Endodermal cell (in vitro differentiated cells): ENCODE measurements around the gene DYRK1B. TPM values are rescaled to one million over a fixed set of nuclear protein-coding genes. Genes with fewer than 3 reads are reported as not detected.

Experiments used
- DNase-seq: peaks from one replicate; pipeline ENCODE4 v3.0.0-alpha.2; 2017
- H3K27ac ChIP-seq: 2 replicates; pipeline ENCODE4 v1.5.1; 2013; ENCODE audit warnings: mild to moderate bottlenecking, low read depth, low read length, moderate library complexity
- H3K27me3 ChIP-seq: 2 replicates; pipeline ENCODE4 v1.6.1; 2013; ENCODE audit warnings: mild to moderate bottlenecking, low read length, moderate library complexity; ENCODE audit not compliant: insufficient read depth, control insufficient read depth, poor library complexity, severe bottlenecking
- H3K36me3 ChIP-seq: 2 replicates; pipeline ENCODE4 v1.7.0; 2013; ENCODE audit warnings: mild to moderate bottlenecking, low read length, moderate library complexity; ENCODE audit not compliant: control insufficient read depth, insufficient read depth
- H3K4me1 ChIP-seq: one replicate; pipeline ENCODE4 v1.7.0; 2013; ENCODE audit warnings: low read length; ENCODE audit not compliant: control insufficient read depth, insufficient read depth
- H3K4me3 ChIP-seq: 2 replicates; pipeline ENCODE4 v1.5.1; 2013; ENCODE audit warnings: mild to moderate bottlenecking, low read length, moderate library complexity
- H3K9ac ChIP-seq: 2 replicates; pipeline ENCODE4 v1.6.1; 2013; ENCODE audit warnings: mild to moderate bottlenecking, low read length, moderate library complexity; ENCODE audit not compliant: poor library complexity, severe bottlenecking; ENCODE audit errors: extremely low read depth
- H3K9me3 ChIP-seq: 2 replicates; pipeline ENCODE4 v1.6.1; 2013; ENCODE audit warnings: mild to moderate bottlenecking, low read length, moderate library complexity; ENCODE audit not compliant: control insufficient read depth
- H3K27ac Mint-ChIP-seq: 2 replicates; pipeline ENCODE4 v1.8.0; 2020; ENCODE audit warnings: mixed read lengths
- H3K27me3 Mint-ChIP-seq: 2 replicates; pipeline ENCODE4 v1.8.0; 2021; ENCODE audit warnings: mild to moderate bottlenecking, mixed read lengths; ENCODE audit not compliant: insufficient read depth
- H3K36me3 Mint-ChIP-seq: 2 replicates; pipeline ENCODE4 v1.8.0; 2020; ENCODE audit warnings: low read depth, mixed read lengths
- H3K4me1 Mint-ChIP-seq: 2 replicates; pipeline ENCODE4 v1.8.0; 2020; ENCODE audit warnings: mixed read lengths
- H3K4me3 Mint-ChIP-seq: 2 replicates; pipeline ENCODE4 v1.8.0; 2020; ENCODE audit warnings: mild to moderate bottlenecking, moderate library complexity, mixed read lengths
- H3K9me3 Mint-ChIP-seq: 2 replicates; pipeline ENCODE4 v1.8.0; 2020; ENCODE audit warnings: mild to moderate bottlenecking, mixed read lengths
- WGBS, 2 experiments: methylation state at CpG; one replicate each; pipeline versions ENCODE4 v1.1.5 to v1.1.7; 2013; ENCODE audit warnings: missing lambda C conversion rate in 2 of 2, mixed read lengths in 1 of 2; ENCODE audit not compliant: insufficient coverage in 1 of 2, insufficient read length in 1 of 2; 5-methylcytosine and 5-hydroxymethylcytosine counted together
- total RNA-seq, 2 donors: library from RNA; stranded (reverse); fragmentation: NEBNext Ultra II Directional in 1 of 2; extraction: Animal tissue kit (Norgen Biotek cat#: 25700) in 1 of 2; gene quantifications; 2 replicates in 1 of 2; 3 replicates in 1 of 2; pipeline ENCODE4 v1.2.1, GENCODE V29; 2021
- TF ChIP-seq, protein P1 (sequence below): fragments of 200-600 bp; sonication (generic); conservative IDR thresholded peaks from 2 replicates; pipeline ENCODE4 v1.5.0; 2021; ENCODE audit warnings: antibody characterized with exemption, mild to moderate bottlenecking

The DYRK1B gene
- total RNA-seq, 2 donors from 2014 or later = 21.8 to 37.7 TPM

DNA sequence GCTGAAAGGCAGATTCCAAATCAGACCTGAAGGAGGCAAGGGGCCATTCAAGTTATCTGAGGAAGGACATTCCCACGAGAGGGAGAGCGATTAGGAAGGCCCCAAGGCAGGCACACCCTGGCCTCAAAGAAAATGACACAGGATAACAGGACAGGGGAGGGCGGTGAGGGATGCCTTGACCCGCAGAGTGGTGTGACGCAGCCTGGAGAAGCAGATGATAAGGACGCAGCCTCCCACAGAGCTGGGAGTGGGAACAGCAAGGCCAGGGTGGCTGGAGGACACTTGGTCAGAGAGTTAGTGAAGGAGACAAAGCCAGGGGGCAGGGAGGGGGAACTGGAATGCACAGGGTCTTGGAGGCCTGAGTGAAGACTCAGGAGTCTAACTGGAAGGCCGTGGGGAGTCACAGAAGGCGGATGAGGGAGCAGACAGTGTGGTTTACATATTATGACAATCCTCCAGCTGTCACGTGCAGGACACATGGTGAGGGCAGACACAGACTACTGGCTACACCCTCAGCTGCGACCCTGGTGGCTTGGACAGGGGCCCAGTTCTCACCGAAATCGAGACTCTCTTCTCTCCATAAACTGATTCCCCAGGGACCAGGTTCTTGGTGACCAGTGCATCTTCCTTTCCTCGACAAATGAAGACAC is 5.8 kb upstream of the DYRK1B start:
- peaks cover 4% of the 10 kb centered on the region for H3K4me1 ChIP-seq
- WGBS, 2 experiments = 96% methylated on average over 8 to 13 of the region's 13 CpGs
- Mint-ChIP-seq H3K27ac (peak overlapping the region; percentile 56), H3K4me1 (peaks cover 19% of the 10 kb centered on the region), H3K27me3 (no peaks in the 10 kb centered on the region), H3K4me3 (no peak overlapping the region), H3K9me3 (no peaks in the 10 kb centered on the region), H3K36me3 (peaks cover 44% of the 10 kb centered on the region)
- no peak for DNase-seq
- no peak overlapping the region for H3K4me3 ChIP-seq
- peaks cover 53% of the 10 kb centered on the region for H3K36me3 ChIP-seq
- H3K9me3 ChIP-seq = no peaks in the 10 kb centered on the region
- no peak overlapping the region for H3K9ac ChIP-seq
- TF ChIP-seq, protein P1, sequence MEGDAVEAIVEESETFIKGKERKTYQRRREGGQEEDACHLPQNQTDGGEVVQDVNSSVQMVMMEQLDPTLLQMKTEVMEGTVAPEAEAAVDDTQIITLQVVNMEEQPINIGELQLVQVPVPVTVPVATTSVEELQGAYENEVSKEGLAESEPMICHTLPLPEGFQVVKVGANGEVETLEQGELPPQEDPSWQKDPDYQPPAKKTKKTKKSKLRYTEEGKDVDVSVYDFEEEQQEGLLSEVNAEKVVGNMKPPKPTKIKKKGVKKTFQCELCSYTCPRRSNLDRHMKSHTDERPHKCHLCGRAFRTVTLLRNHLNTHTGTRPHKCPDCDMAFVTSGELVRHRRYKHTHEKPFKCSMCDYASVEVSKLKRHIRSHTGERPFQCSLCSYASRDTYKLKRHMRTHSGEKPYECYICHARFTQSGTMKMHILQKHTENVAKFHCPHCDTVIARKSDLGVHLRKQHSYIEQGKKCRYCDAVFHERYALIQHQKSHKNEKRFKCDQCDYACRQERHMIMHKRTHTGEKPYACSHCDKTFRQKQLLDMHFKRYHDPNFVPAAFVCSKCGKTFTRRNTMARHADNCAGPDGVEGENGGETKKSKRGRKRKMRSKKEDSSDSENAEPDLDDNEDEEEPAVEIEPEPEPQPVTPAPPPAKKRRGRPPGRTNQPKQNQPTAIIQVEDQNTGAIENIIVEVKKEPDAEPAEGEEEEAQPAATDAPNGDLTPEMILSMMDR = no peak
- no peaks in the 10 kb centered on the region for H3K27me3 ChIP-seq
- H3K27ac ChIP-seq = no peak overlapping the region

DNA sequence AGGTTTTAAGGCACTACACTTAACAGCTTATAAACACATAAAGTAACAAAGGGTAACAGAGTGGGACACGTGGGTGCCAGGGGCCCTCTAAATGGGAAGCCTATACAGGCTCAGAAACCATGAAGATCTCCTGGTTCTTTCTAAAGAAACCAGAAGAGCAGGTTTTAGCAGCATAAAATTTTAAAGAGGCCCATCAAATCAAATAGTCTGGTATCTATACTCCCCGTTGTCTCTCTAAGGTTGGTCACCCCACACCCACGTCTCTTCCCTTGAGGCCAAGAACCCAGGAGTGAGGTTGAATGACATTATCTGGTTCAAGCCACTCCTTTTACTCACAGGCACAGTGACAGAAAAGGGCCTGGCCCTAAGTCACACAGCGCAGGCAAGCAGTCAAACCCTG is 4.6 kb upstream of the DYRK1B start:
- H3K27me3 ChIP-seq = no peaks in the 10 kb centered on the region
- no peaks in the 10 kb centered on the region for H3K9me3 ChIP-seq
- TF ChIP-seq, protein P1 = no peak
- peaks cover 52% of the 10 kb centered on the region for H3K36me3 Mint-ChIP-seq
- no peaks in the 10 kb centered on the region for H3K27me3 Mint-ChIP-seq
- no peak for DNase-seq
- H3K4me3 Mint-ChIP-seq = no peak overlapping the region
- no peak overlapping the region for H3K27ac Mint-ChIP-seq
- H3K4me1 Mint-ChIP-seq = peaks cover 15% of the 10 kb centered on the region
- no peak overlapping the region for H3K4me3 ChIP-seq
- no peaks in the 10 kb centered on the region for H3K9me3 Mint-ChIP-seq
- H3K36me3 ChIP-seq = peaks cover 59% of the 10 kb centered on the region
- no peaks in the 10 kb centered on the region for H3K4me1 ChIP-seq
- WGBS, 2 experiments = 95 to 96% methylated on average over 4 of the region's 4 CpGs
- H3K27ac ChIP-seq = no peak overlapping the region
- no peak overlapping the region for H3K9ac ChIP-seq

DNA sequence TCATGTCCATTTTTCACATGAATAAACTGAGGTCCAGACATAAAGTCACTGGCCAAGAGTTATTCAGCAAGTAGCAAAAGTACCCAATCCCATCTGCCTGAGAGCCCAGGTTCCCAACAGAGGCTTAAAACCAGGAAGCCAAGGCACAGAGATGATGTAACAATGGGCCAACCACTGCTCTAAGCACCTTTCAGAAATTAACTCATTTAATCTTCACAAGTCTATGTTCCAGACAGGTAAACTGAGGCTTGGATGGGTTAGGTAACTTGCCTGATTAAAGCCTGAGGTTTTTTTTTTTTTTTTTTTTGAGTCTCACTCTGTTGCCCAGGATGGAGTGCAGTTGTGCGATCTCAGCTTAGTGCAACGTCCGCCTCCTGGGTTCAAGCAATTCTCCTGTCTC is 4.0 kb upstream of the DYRK1B start:
- Histone ChIP-seq H3K27ac (no peak overlapping the region), H3K4me1 (no peaks in the 10 kb centered on the region), H3K4me3 (no peak overlapping the region), H3K9ac (no peak overlapping the region), H3K9me3 (no peaks in the 10 kb centered on the region), H3K36me3 (peaks cover 59% of the 10 kb centered on the region), H3K27me3 (no peaks in the 10 kb centered on the region)
- TF ChIP-seq, protein P1 = no peak
- Mint-ChIP-seq H3K4me3 (no peak overlapping the region), H3K36me3 (peaks cover 52% of the 10 kb centered on the region), H3K27ac (no peak overlapping the region), H3K9me3 (no peaks in the 10 kb centered on the region), H3K27me3 (no peaks in the 10 kb centered on the region), H3K4me1 (peaks cover 13% of the 10 kb centered on the region)
- no peak for DNase-seq
- 94 to 100% methylated on average over 1 to 3 of the region's 3 CpGs for WGBS, 2 experiments
